SK-N-SH (cell line): Measurements from ENCODE around the gene CST11. TPM values are rescaled to one million over a fixed set of nuclear protein-coding genes. Genes with fewer than 3 reads are reported as not detected.

Source experiments
- CTCF ChIA-PET: fragments of 300-600, 350-600 bp; formaldehyde crosslinking; extraction: SDS; loops from one replicate; lab custom pipeline; 2021; lab: Yijun Ruan, JAX
- POLR2A ChIA-PET: fragments of 350-600 bp; sonication (Branson Sonifier 250); formaldehyde crosslinking; extraction: SDS; loops from one replicate; lab custom pipeline; 2020; ENCODE audit warnings: antibody characterized with exemption, inconsistent platforms; lab: Yijun Ruan, JAX
- DNase-seq: peaks from one replicate; pipeline ENCODE4 v3.0.0; 2012
- H2AFZ ChIP-seq: fragments of 200-600 bp; sonication (generic); 2 replicates; pipeline ENCODE4 v1.8.1; 2016; ENCODE audit warnings: antibody characterized with exemption, mild to moderate bottlenecking, low read depth
- H3F3A ChIP-seq: fragments of 200-600 bp; sonication (generic); replicated peaks from 2 replicates; pipeline ENCODE3; 2016; ENCODE audit warnings: antibody characterized with exemption, mild to moderate bottlenecking; ENCODE audit not compliant: insufficient read depth
- H3K27ac ChIP-seq, 2 experiments: fragments of 200-500 bp in 1 of 2; fragments of 200-600 bp in 1 of 2; sonication (Bioruptor generic) in 1 of 2; sonication (generic), shearing (Covaris generic) in 1 of 2; 2 replicates each; pipeline versions ENCODE4 v1.5.1 to v1.6.1; 2014 to 2016; ENCODE audit warnings: low read depth in 2 of 2, inconsistent platforms in 1 of 2, low read length in 1 of 2, mild to moderate bottlenecking in 1 of 2, mixed read lengths in 1 of 2
- H3K27me3 ChIP-seq: fragments of 200-600 bp; sonication (generic), shearing (Covaris generic); 2 replicates; pipeline ENCODE4 v1.6.1; 2016; ENCODE audit warnings: mixed run types; ENCODE audit not compliant: insufficient read depth
- H3K36me3 ChIP-seq, 2 experiments: fragments of 200-500 bp in 1 of 2; fragments of 200-600 bp in 1 of 2; sonication (Bioruptor generic) in 1 of 2; sonication (generic) in 1 of 2; replicated peaks in 1 of 2; 2 replicates each; pipeline versions ENCODE3 to v1.5.1; 2014 to 2016; ENCODE audit warnings: low read length in 1 of 2, mild to moderate bottlenecking in 1 of 2; ENCODE audit not compliant: insufficient read depth in 2 of 2, control insufficient read depth in 1 of 2
- H3K4me1 ChIP-seq, 2 experiments: fragments of 200-500 bp in 1 of 2; fragments of 200-600 bp in 1 of 2; sonication (Bioruptor generic) in 1 of 2; sonication (generic), shearing (Covaris generic) in 1 of 2; 2 replicates each; pipeline versions ENCODE4 v1.5.1 to v1.6.1; 2014 to 2016; ENCODE audit warnings: low read depth in 1 of 2, low read length in 1 of 2, mixed run types in 1 of 2; ENCODE audit not compliant: insufficient read depth in 2 of 2, control insufficient read depth in 1 of 2
- H3K4me2 ChIP-seq: fragments of 200-600 bp; sonication (generic), shearing (Covaris generic); 2 replicates; pipeline ENCODE4 v1.6.1; 2017; ENCODE audit warnings: mixed run types
- H3K4me3 ChIP-seq, 2 experiments: fragments of 200-500 bp in 1 of 2; fragments of 200-600 bp in 1 of 2; sonication (Bioruptor generic) in 1 of 2; sonication (generic), shearing (Covaris generic) in 1 of 2; 2 replicates each; pipeline versions ENCODE4 v1.5.1 to v1.8.1; 2014 to 2016; ENCODE audit warnings: low read depth in 2 of 2, inconsistent platforms in 1 of 2, low read length in 1 of 2, mild to moderate bottlenecking in 1 of 2, mixed read lengths in 1 of 2, moderate library complexity in 1 of 2
- H3K79me2 ChIP-seq: fragments of 200-600 bp; sonication (generic); 2 replicates; pipeline ENCODE4 v1.8.1; 2017; ENCODE audit warnings: mild to moderate bottlenecking; ENCODE audit not compliant: insufficient read depth
- H3K9ac ChIP-seq: fragments of 200-600 bp; sonication (generic); 2 replicates; pipeline ENCODE4 v1.6.1; 2017; ENCODE audit warnings: mixed run types
- H3K9me2 ChIP-seq: fragments of 200-600 bp; sonication (generic); 2 replicates; pipeline ENCODE4 v1.6.1; 2017; ENCODE audit warnings: mixed run types
- H3K9me3 ChIP-seq: fragments of 200-600 bp; sonication (generic); 2 replicates; pipeline ENCODE4 v1.6.1; 2017; ENCODE audit warnings: mixed run types, mild to moderate bottlenecking, moderate library complexity
- H4K20me1 ChIP-seq: fragments of 200-600 bp; sonication (generic); 2 replicates; pipeline ENCODE4 v1.6.1; 2017; ENCODE audit warnings: mild to moderate bottlenecking, mixed run types; ENCODE audit not compliant: insufficient read depth
- FOSL2 ChIP-seq: IDR thresholded peaks from 2 replicates; pipeline ENCODE4 v1.4.0; 2012; ENCODE audit warnings: low read depth, mild to moderate bottlenecking, moderate library complexity, borderline replicate concordance
- GABPA ChIP-seq: IDR thresholded peaks from 2 replicates; pipeline ENCODE4 v1.4.0; 2012; ENCODE audit warnings: low read depth, mild to moderate bottlenecking
- IRF3 ChIP-seq: fragments of 150-350 bp; IDR thresholded peaks from 2 replicates; pipeline ENCODE4 v1.6.1; 2016; ENCODE audit warnings: mild to moderate bottlenecking, low read depth, low read length
- JUND ChIP-seq: IDR thresholded peaks from 2 replicates; pipeline ENCODE4 v1.4.0; 2012
- MXI1 ChIP-seq: IDR thresholded peaks from 2 replicates; pipeline ENCODE4 v1.6.1; 2012; ENCODE audit warnings: mild to moderate bottlenecking, low read depth, low read length, improper control_type of control experiment
- NRF1 ChIP-seq: IDR thresholded peaks from 2 replicates; pipeline ENCODE4 v1.6.1; 2012; ENCODE audit warnings: low read depth, mild to moderate bottlenecking, low read length
- POLR2AphosphoS5 ChIP-seq: IDR thresholded peaks from 2 replicates; pipeline ENCODE4 v1.6.1; 2012; ENCODE audit warnings: low read depth, low read length
- RCOR1 ChIP-seq: fragments of 150-350 bp; IDR thresholded peaks from 2 replicates; pipeline ENCODE4 v1.6.1; 2017; ENCODE audit warnings: antibody characterized with exemption, low read length
- RXRA ChIP-seq: IDR thresholded peaks from 2 replicates; pipeline ENCODE4 v1.4.0; 2012; ENCODE audit warnings: low read depth, mild to moderate bottlenecking, borderline replicate concordance
- SMC3 ChIP-seq: IDR thresholded peaks from 2 replicates; pipeline ENCODE4 v1.6.1; 2012; ENCODE audit warnings: low read depth, low read length, improper control_type of control experiment
- TAF1 ChIP-seq: IDR thresholded peaks from 2 replicates; pipeline ENCODE4 v1.6.1; 2012; ENCODE audit warnings: low read depth, mild to moderate bottlenecking, low read length, moderate library complexity, borderline replicate concordance
- TCF12 ChIP-seq: IDR thresholded peaks from 2 replicates; pipeline ENCODE4 v1.4.0; 2012
- YY1 ChIP-seq: IDR thresholded peaks from 2 replicates; pipeline ENCODE4 v1.4.0; 2012; ENCODE audit warnings: low read depth, mild to moderate bottlenecking
- WGBS: methylation state at CpG from one replicate; pipeline ENCODE4 v1.1.6; 2017; ENCODE audit warnings: low lambda C conversion rate; 5-methylcytosine and 5-hydroxymethylcytosine counted together
- polyA plus RNA-seq, 3 experiments: library from polyadenylated mRNA; depleted of rRNA; stranded (reverse); fragments of >200 nt; gene quantifications; 2 replicates each; pipeline ENCODE4 v1.2.3, GENCODE V29; 2012
- TF ChIP-seq, protein P1 (sequence below): fragments of 200-600 bp; sonication (generic); IDR thresholded peaks from 2 replicates; pipeline ENCODE4 v1.6.1; 2017; ENCODE audit warnings: antibody characterized with exemption, mild to moderate bottlenecking, moderate library complexity
- TF ChIP-seq, protein P2 (sequence below): IDR thresholded peaks from 2 replicates; pipeline ENCODE4 v1.4.0; 2012; ENCODE audit warnings: low read depth, borderline replicate concordance
- TF ChIP-seq, protein P3 (sequence below): IDR thresholded peaks from 2 replicates; pipeline ENCODE4; 2012

CST11 gene
- polyA plus RNA-seq, 1 of the 3 experiments (the other 2 are of a cell fraction) = not detected

- H4K20me1 ChIP-seq = no peaks in the 10 kb centered on the region
- H3K4me3 ChIP-seq = peak within 1 kb of the TSS; percentile 77 to 95
- no peaks in the 10 kb centered on the region for H3K27me3 ChIP-seq
- ChIA-PET POLR2A (interaction anchor here (3.2 kb wide), 1 partner anchor 71 kb away, joined by 11 read pairs; the partner anchor contains the start of gene NXT1), CTCF (interaction anchor here (1.1 to 2.9 kb wide), 7 partner anchors 13 to 81 kb away, joined by 3 to 10 read pairs (median 3); partner anchors contain the start of gene NXT1)
- H3K4me1 ChIP-seq = peaks cover 3 to 5% of the 10 kb centered on the region in 2 experiments; a peak in 3 of 4 replicates
- peak within 1 kb of the TSS; percentile 65 to 80; a peak in 3 of 4 replicates for H3K27ac ChIP-seq
- peak within 1 kb of the TSS; percentile 90 for H3K4me2 ChIP-seq
- no peaks in the 10 kb centered on the region for H3K9me2 ChIP-seq
- peak; percentile 97 for DNase-seq
- under 1% methylated on average over 22 of the region's 64 CpGs for WGBS
- H2AFZ ChIP-seq = peak within 1 kb of the TSS; percentile 85
- H3K9me3 ChIP-seq = no peaks in the 10 kb centered on the region
- H3F3A ChIP-seq = peaks cover 7% of the 10 kb centered on the region
- peaks cover 49% of the 10 kb centered on the region for H3K79me2 ChIP-seq
- peak; percentile 91 for TF ChIP-seq YY1
- peak; percentile 71 for TF ChIP-seq POLR2AphosphoS5
- TF ChIP-seq NRF1 = peak; percentile 91
- no peak for TF ChIP-seq TCF12
- no peak for TF ChIP-seq SMC3
- TF ChIP-seq GABPA = no peak
- TF ChIP-seq RCOR1 = no peak
- peak; percentile 54; the same call in 1 of the 2 replicates for TF ChIP-seq MXI1
- TF ChIP-seq, protein P1, sequence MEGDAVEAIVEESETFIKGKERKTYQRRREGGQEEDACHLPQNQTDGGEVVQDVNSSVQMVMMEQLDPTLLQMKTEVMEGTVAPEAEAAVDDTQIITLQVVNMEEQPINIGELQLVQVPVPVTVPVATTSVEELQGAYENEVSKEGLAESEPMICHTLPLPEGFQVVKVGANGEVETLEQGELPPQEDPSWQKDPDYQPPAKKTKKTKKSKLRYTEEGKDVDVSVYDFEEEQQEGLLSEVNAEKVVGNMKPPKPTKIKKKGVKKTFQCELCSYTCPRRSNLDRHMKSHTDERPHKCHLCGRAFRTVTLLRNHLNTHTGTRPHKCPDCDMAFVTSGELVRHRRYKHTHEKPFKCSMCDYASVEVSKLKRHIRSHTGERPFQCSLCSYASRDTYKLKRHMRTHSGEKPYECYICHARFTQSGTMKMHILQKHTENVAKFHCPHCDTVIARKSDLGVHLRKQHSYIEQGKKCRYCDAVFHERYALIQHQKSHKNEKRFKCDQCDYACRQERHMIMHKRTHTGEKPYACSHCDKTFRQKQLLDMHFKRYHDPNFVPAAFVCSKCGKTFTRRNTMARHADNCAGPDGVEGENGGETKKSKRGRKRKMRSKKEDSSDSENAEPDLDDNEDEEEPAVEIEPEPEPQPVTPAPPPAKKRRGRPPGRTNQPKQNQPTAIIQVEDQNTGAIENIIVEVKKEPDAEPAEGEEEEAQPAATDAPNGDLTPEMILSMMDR = peak; percentile 34
- no peak for TF ChIP-seq JUND
- peak; percentile 48 for TF ChIP-seq TAF1
- peaks cover 0 to 4% of the 10 kb centered on the region in 2 experiments for H3K36me3 ChIP-seq
- peak within 1 kb of the TSS; percentile 77 for H3K9ac ChIP-seq
These were observed 31.4 kb downstream of the CST11 start, which contains the start of gene NAPB for GRCh38 chr20:23420943-23421931. TSS of gene NAPB (minus strand) at chr20:23421488. CDS start at chr20:23421402, 86 bp downstream.

GRCh38 chr20:23419995-23420901, 32.4 kb downstream of the CST11 start:
- POLR2A ChIA-PET = interaction anchor here (3.2 kb wide), 1 partner anchor 70 kb away, joined by 11 read pairs; the partner anchor contains the start of gene NXT1
- DNase-seq = peak; percentile 60
- Histone ChIP-seq H3K9ac (peak overlapping the region; percentile 77), H3K4me3 (peak overlapping the region; percentile 77 to 95), H3K27me3 (no peaks in the 10 kb centered on the region), H2AFZ (peak overlapping the region; percentile 85; the same call in 1 of the 2 replicates), H3K4me1 (peaks cover 3 to 5% of the 10 kb centered on the region in 2 experiments; a peak in 3 of 4 replicates), H3K4me2 (peak overlapping the region; percentile 90), H3K36me3 (peaks cover 0 to 4% of the 10 kb centered on the region in 2 experiments), H3K79me2 (peaks cover 59% of the 10 kb centered on the region), H3F3A (peaks cover 7% of the 10 kb centered on the region), H3K9me3 (no peaks in the 10 kb centered on the region), H3K27ac (peak overlapping the region; percentile 65 to 80; a peak in 3 of 4 replicates), H4K20me1 (no peaks in the 10 kb centered on the region), H3K9me2 (no peaks in the 10 kb centered on the region)
- 11% methylated on average over 10 of the region's 58 CpGs for WGBS
- CTCF ChIA-PET = interaction anchor here (1.1 to 1.8 kb wide), 7 partner anchors 14 to 80 kb away, joined by 3 to 6 read pairs (median 3); partner anchors contain the start of genes GZF1 and NXT1
- TF ChIP-seq, protein P2, sequence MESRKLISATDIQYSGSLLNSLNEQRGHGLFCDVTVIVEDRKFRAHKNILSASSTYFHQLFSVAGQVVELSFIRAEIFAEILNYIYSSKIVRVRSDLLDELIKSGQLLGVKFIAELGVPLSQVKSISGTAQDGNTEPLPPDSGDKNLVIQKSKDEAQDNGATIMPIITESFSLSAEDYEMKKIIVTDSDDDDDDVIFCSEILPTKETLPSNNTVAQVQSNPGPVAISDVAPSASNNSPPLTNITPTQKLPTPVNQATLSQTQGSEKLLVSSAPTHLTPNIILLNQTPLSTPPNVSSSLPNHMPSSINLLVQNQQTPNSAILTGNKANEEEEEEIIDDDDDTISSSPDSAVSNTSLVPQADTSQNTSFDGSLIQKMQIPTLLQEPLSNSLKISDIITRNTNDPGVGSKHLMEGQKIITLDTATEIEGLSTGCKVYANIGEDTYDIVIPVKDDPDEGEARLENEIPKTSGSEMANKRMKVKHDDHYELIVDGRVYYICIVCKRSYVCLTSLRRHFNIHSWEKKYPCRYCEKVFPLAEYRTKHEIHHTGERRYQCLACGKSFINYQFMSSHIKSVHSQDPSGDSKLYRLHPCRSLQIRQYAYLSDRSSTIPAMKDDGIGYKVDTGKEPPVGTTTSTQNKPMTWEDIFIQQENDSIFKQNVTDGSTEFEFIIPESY = no peak
- 0 out of 2 replicates have a peak, but pooled peaks have one; percentile 12 for TF ChIP-seq JUND
- TF ChIP-seq, protein P3, sequence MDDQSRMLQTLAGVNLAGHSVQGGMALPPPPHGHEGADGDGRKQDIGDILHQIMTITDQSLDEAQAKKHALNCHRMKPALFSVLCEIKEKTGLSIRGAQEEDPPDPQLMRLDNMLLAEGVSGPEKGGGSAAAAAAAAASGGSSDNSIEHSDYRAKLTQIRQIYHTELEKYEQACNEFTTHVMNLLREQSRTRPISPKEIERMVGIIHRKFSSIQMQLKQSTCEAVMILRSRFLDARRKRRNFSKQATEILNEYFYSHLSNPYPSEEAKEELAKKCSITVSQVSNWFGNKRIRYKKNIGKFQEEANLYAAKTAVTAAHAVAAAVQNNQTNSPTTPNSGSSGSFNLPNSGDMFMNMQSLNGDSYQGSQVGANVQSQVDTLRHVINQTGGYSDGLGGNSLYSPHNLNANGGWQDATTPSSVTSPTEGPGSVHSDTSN = peak; percentile 15; the same call in 1 of the 2 replicates
- TF ChIP-seq IRF3 = no peak
- TF ChIP-seq RXRA = no peak
- no peak for TF ChIP-seq POLR2AphosphoS5
- TF ChIP-seq FOSL2 = no peak
